MM.1S (cell line): ENCODE results near the gene GRAP.

Experiments used
- EZH2 ChIP-seq: fragments of 300-600 bp; sonication (generic); optimal IDR thresholded peaks from 2 replicates; pipeline ENCODE3; 2017; ENCODE audit warnings: low read depth, mild to moderate bottlenecking, antibody characterized with exemption, low read length, mixed read lengths
- EZH2phosphoT487 ChIP-seq: fragments of 300-600 bp; sonication (generic); IDR thresholded peaks from 2 replicates; pipeline ENCODE4 v1.6.1; 2018; ENCODE audit warnings: antibody characterized with exemption, low read length
- TF ChIP-seq, protein P1 (sequence below): fragments of 300-600 bp; sonication (generic); IDR thresholded peaks from 2 replicates; pipeline ENCODE4 v1.5.1; 2016; ENCODE audit warnings: antibody characterized with exemption, low read length, mixed read lengths

DNA sequence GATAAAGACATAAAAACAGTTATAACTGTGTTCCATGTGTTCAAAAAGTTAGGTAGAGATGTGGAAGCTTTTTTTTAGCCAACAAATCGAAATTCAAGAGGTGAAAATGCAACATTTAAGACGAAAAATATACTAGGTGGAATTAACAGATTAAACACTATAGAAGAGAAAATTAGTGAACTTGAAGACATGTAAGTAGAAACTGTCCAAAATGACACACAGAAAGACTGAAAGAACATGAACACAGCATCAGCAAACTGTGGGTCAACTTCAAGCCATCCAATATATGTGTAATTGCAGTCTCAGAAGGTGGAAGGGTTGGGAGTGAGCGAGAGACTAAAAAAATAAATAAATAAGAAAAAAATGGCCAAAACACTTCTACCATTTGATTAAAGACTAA is 51.5 kb downstream of the GRAP start:
- TF ChIP-seq, protein P1, sequence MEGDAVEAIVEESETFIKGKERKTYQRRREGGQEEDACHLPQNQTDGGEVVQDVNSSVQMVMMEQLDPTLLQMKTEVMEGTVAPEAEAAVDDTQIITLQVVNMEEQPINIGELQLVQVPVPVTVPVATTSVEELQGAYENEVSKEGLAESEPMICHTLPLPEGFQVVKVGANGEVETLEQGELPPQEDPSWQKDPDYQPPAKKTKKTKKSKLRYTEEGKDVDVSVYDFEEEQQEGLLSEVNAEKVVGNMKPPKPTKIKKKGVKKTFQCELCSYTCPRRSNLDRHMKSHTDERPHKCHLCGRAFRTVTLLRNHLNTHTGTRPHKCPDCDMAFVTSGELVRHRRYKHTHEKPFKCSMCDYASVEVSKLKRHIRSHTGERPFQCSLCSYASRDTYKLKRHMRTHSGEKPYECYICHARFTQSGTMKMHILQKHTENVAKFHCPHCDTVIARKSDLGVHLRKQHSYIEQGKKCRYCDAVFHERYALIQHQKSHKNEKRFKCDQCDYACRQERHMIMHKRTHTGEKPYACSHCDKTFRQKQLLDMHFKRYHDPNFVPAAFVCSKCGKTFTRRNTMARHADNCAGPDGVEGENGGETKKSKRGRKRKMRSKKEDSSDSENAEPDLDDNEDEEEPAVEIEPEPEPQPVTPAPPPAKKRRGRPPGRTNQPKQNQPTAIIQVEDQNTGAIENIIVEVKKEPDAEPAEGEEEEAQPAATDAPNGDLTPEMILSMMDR, result no peak
- no peak for TF ChIP-seq EZH2
- no peak for TF ChIP-seq EZH2phosphoT487
